Fibroblast of lung (primary cell): ENCODE measurements around the gene SCUBE1.

Experiments used
- CTCF ChIP-seq, 2 donors: IDR thresholded peaks in 1 of 2; conservative IDR thresholded peaks in 1 of 2; 1 replicate in 1 of 2; 2 replicates in 1 of 2; pipeline ENCODE4 v1.5.1; 2011 to 2012; ENCODE audit warnings: low read length in 2 of 2, control low read depth in 1 of 2, inconsistent platforms in 1 of 2, low read depth in 1 of 2, mild to moderate bottlenecking in 1 of 2
- EZH2 ChIP-seq: IDR thresholded peaks from 2 replicates; pipeline ENCODE4 v1.5.1; 2012; ENCODE audit warnings: low read length, control low read depth, mild to moderate bottlenecking; ENCODE audit errors: missing control alignments

- TF ChIP-seq CTCF (conservative IDR thresholded peaks at IDR 0.05 in 1 of 2, IDR thresholded peaks at IDR 0.05 in 1 of 2; ENCODE audit: low read depth in 1 of 2, low read length in 2 of 2) (peak in 1 of 2 donors; percentile 20), EZH2 (no peak)
These were observed 183.5 kb downstream of the SCUBE1 start for GRCh38 chr22:43159484-43160178.
